ENCODE data around the gene GIPC3. TPM values are rescaled to one million over a fixed set of nuclear protein-coding genes. Genes with fewer than 3 reads are reported as not detected.

Gene GIPC3
- total and polyA plus RNA-seq, 2 of the 8 experiments (the other 6 are each of a cell fraction or from before 2014, with no cell fraction given), result 1.0 to 1.2 TPM

GRCh38 chr19:3573162-3573857 lies 12.0 kb upstream of the GIPC3 start (continued):
- no peak for TF ChIP-seq EGR1 (IDR thresholded peaks at IDR 0.05; ENCODE audit: borderline replicate concordance, low read depth, low read length)
- peak; percentile 43; the same call in 1 of the 2 replicates for TF ChIP-seq YY1 (IDR thresholded peaks at IDR 0.05; ENCODE audit: low read depth, low read length)
- TF ChIP-seq NANOG (IDR thresholded peaks at IDR 0.05; ENCODE audit: insufficient read depth, low read depth, low read length, poor library complexity, severe bottlenecking), result no peak
- TF ChIP-seq TBP (IDR thresholded peaks at IDR 0.05; ENCODE audit: low read depth, low read length), result no peak
- TF ChIP-seq GTF2F1 (IDR thresholded peaks at IDR 0.05; ENCODE audit: borderline replicate concordance, low read depth, low read length), result no peak
- TF ChIP-seq TEAD4 (IDR thresholded peaks at IDR 0.05; ENCODE audit: low read depth, low read length), result no peak
- no peak for TF ChIP-seq CREB1 (IDR thresholded peaks at IDR 0.05)
- TF ChIP-seq PHF8 (conservative IDR thresholded peaks at IDR 0.05; ENCODE audit: low read depth, low read length), result peak; percentile 13; the same call in 1 of the 2 replicates
- TF ChIP-seq RXRA (IDR thresholded peaks at IDR 0.05; ENCODE audit: insufficient read depth, low read depth, low read length), result no peak
- TF ChIP-seq SIRT6 (IDR thresholded peaks at IDR 0.05; ENCODE audit: low read length), result no peak
- no peak; a peak in 1 of 3 replicates for TF ChIP-seq POLR2A (IDR thresholded peaks at IDR 0.05; ENCODE audit: control extremely low read depth in 1 of 2, low read depth in 2 of 2, low read length in 2 of 2)
- TF ChIP-seq NRF1 (IDR thresholded peaks at IDR 0.05; ENCODE audit: low read depth, low read length), result no peak
- peak; percentile 46; the same call in 1 of the 2 replicates for TF ChIP-seq BACH1 (IDR thresholded peaks at IDR 0.05; ENCODE audit: low read length)
- TF ChIP-seq TAF7 (optimal IDR thresholded peaks at IDR 0.05; ENCODE audit: borderline replicate concordance, low read depth, low read length), result no peak
- TF ChIP-seq BRCA1 (IDR thresholded peaks at IDR 0.05; ENCODE audit: low read depth, low read length), result no peak
- no peak for TF ChIP-seq SP1 (IDR thresholded peaks at IDR 0.05; ENCODE audit: low read depth, low read length)
- TF ChIP-seq USF2 (IDR thresholded peaks at IDR 0.05; ENCODE audit: low read length), result no peak
- no peak for TF ChIP-seq KDM1A (IDR thresholded peaks at IDR 0.05; ENCODE audit: borderline replicate concordance, low read length)
- no peak for TF ChIP-seq ATF2 (IDR thresholded peaks at IDR 0.05; ENCODE audit: low read length)
- TF ChIP-seq RFX5 (IDR thresholded peaks at IDR 0.05; ENCODE audit: borderline replicate concordance, low read depth, low read length), result no peak
- TF ChIP-seq GABPA (IDR thresholded peaks at IDR 0.05; ENCODE audit: borderline replicate concordance, insufficient read depth, low read length), result no peak
- TF ChIP-seq TCF12 (IDR thresholded peaks at IDR 0.05; ENCODE audit: low read depth, low read length), result no peak
- no peak for TF ChIP-seq RNF2 (IDR thresholded peaks at IDR 0.05; ENCODE audit: borderline replicate concordance, low read depth, low read length, missing control alignments, poor library complexity, severe bottlenecking)
